IMR-90 (cell line): Measurements from ENCODE around the gene ST8SIA2.

Experiments used
- BHLHE40 ChIP-seq: fragments of 150-350 bp; IDR thresholded peaks from 2 replicates; pipeline ENCODE4 v1.6.1; 2016; ENCODE audit warnings: mild to moderate bottlenecking, low read depth, low read length
- CEBPB ChIP-seq: IDR thresholded peaks from 2 replicates; pipeline ENCODE4 v1.6.1; 2012; ENCODE audit warnings: low read depth, low read length, improper control_type of control experiment
- CHD1 ChIP-seq: IDR thresholded peaks from 2 replicates; pipeline ENCODE4 v1.6.1; 2012; ENCODE audit warnings: low read depth, low read length, improper control_type of control experiment
- MAZ ChIP-seq: IDR thresholded peaks from 2 replicates; pipeline ENCODE4 v1.6.1; 2012; ENCODE audit warnings: low read depth, mild to moderate bottlenecking, low read length, improper control_type of control experiment, moderate library complexity, borderline replicate concordance
- NFE2L2 ChIP-seq: fragments of 150-350 bp; IDR thresholded peaks from 2 replicates; pipeline ENCODE4 v1.6.1; 2016; ENCODE audit warnings: low read depth, mild to moderate bottlenecking, low read length
- POLR2A ChIP-seq: IDR thresholded peaks from 2 replicates; pipeline ENCODE4 v1.6.1; 2012; ENCODE audit warnings: mild to moderate bottlenecking, low read depth, low read length
- RAD21 ChIP-seq: IDR thresholded peaks from 2 replicates; pipeline ENCODE4 v1.6.1; 2012; ENCODE audit warnings: low read length, improper control_type of control experiment
- RFX5 ChIP-seq: IDR thresholded peaks from 2 replicates; pipeline ENCODE4 v1.8.0; 2012; ENCODE audit warnings: low read depth, mild to moderate bottlenecking, low read length, moderate library complexity
- SMC3 ChIP-seq: fragments of 150-350 bp; IDR thresholded peaks from 2 replicates; pipeline ENCODE4 v1.6.1; 2016; ENCODE audit warnings: low read depth, mild to moderate bottlenecking, antibody characterized with exemption, low read length, moderate library complexity
- TF ChIP-seq, protein P1 (sequence below): conservative IDR thresholded peaks from 2 replicates; pipeline ENCODE4 v1.5.1; 2012; ENCODE audit warnings: mild to moderate bottlenecking, low read depth, low read length, improper control_type of control experiment
- TF ChIP-seq, protein P2 (sequence below): fragments of 150-350 bp; IDR thresholded peaks from 2 replicates; pipeline ENCODE4 v1.6.1; 2017; ENCODE audit warnings: mild to moderate bottlenecking, antibody characterized with exemption, low read length, low read depth

DNA sequence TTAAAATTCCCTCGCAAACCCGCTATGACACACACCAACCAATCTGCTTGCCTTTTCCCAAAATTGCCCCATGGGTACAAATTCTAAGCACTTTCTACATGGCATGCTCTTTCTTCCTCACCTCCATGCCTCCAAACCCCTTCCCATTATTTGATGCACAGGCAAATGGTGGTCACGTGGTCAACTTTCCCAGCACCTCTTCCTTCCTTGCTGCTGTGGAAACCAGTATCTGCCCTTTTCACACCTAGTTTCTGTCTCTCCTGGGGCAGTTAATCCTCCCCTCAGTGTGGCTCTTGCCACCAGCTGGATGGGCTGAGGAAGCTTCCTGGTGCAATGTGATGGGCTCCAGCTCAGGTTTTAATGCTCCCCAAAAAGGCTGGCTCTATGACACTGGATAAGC, 38.4 kb upstream of the ST8SIA2 start:
- TF ChIP-seq, protein P1, sequence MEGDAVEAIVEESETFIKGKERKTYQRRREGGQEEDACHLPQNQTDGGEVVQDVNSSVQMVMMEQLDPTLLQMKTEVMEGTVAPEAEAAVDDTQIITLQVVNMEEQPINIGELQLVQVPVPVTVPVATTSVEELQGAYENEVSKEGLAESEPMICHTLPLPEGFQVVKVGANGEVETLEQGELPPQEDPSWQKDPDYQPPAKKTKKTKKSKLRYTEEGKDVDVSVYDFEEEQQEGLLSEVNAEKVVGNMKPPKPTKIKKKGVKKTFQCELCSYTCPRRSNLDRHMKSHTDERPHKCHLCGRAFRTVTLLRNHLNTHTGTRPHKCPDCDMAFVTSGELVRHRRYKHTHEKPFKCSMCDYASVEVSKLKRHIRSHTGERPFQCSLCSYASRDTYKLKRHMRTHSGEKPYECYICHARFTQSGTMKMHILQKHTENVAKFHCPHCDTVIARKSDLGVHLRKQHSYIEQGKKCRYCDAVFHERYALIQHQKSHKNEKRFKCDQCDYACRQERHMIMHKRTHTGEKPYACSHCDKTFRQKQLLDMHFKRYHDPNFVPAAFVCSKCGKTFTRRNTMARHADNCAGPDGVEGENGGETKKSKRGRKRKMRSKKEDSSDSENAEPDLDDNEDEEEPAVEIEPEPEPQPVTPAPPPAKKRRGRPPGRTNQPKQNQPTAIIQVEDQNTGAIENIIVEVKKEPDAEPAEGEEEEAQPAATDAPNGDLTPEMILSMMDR, result no peak
- TF ChIP-seq POLR2A, result no peak
- no peak for TF ChIP-seq CEBPB
- TF ChIP-seq SMC3, result no peak
- no peak for TF ChIP-seq RAD21
- TF ChIP-seq NFE2L2, result no peak
- no peak for TF ChIP-seq RFX5
- no peak for TF ChIP-seq CHD1
- TF ChIP-seq, protein P2, sequence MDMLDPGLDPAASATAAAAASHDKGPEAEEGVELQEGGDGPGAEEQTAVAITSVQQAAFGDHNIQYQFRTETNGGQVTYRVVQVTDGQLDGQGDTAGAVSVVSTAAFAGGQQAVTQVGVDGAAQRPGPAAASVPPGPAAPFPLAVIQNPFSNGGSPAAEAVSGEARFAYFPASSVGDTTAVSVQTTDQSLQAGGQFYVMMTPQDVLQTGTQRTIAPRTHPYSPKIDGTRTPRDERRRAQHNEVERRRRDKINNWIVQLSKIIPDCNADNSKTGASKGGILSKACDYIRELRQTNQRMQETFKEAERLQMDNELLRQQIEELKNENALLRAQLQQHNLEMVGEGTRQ, result no peak
- no peak for TF ChIP-seq BHLHE40
- no peak for TF ChIP-seq MAZ
